PFSK-1 (cell line): ENCODE results near the gene AADACL3.

Experiments used
- REST ChIP-seq, 2 experiments: IDR thresholded peaks; 2 replicates each; pipeline versions ENCODE4 v1.6.1 to v1.8.0; 2011 to 2012; ENCODE audit warnings: low read depth in 2 of 2, low read length in 2 of 2, control low read depth in 1 of 2, inconsistent platforms in 1 of 2, mild to moderate bottlenecking in 1 of 2, moderate library complexity in 1 of 2; ENCODE audit not compliant: insufficient read depth in 1 of 2
- TAF1 ChIP-seq: IDR thresholded peaks from 2 replicates; pipeline ENCODE4 v1.6.1; 2012; ENCODE audit warnings: low read length, control low read depth, borderline replicate concordance; ENCODE audit not compliant: insufficient read depth

- no peak for TF ChIP-seq REST (IDR thresholded peaks at IDR 0.05; ENCODE audit: insufficient read depth in 1 of 2, low read depth in 2 of 2, low read length in 2 of 2)
- no peak for TF ChIP-seq TAF1
These were observed 29.4 kb downstream of the AADACL3 start for GRCh38 chr1:12745126-12745991.
